Astrocyte of the cerebellum (primary cell): ENCODE data around the gene KLHDC7B.

Source experiments
- DNase-seq: peaks from one replicate; pipeline ENCODE4 v3.0.0-alpha.2; 2011; ENCODE audit warnings: low read depth
- H3K4me3 ChIP-seq: 2 replicates; pipeline ENCODE4 v1.5.1; 2011; ENCODE audit warnings: mild to moderate bottlenecking, low read depth, low read length, moderate library complexity
- in situ Hi-C: cut with HindIII; loops from 2 replicates; pipeline ENCODE4 v1.10.0; 2017; ENCODE audit warnings: low sequenced_read_pairs
- TF ChIP-seq, protein P1 (sequence below): IDR thresholded peaks from 2 replicates; pipeline ENCODE4 v1.5.1; 2012; ENCODE audit warnings: low read length, low read depth, moderate library complexity, mild to moderate bottlenecking; ENCODE audit errors: missing control alignments

Gene KLHDC7B

DNA sequence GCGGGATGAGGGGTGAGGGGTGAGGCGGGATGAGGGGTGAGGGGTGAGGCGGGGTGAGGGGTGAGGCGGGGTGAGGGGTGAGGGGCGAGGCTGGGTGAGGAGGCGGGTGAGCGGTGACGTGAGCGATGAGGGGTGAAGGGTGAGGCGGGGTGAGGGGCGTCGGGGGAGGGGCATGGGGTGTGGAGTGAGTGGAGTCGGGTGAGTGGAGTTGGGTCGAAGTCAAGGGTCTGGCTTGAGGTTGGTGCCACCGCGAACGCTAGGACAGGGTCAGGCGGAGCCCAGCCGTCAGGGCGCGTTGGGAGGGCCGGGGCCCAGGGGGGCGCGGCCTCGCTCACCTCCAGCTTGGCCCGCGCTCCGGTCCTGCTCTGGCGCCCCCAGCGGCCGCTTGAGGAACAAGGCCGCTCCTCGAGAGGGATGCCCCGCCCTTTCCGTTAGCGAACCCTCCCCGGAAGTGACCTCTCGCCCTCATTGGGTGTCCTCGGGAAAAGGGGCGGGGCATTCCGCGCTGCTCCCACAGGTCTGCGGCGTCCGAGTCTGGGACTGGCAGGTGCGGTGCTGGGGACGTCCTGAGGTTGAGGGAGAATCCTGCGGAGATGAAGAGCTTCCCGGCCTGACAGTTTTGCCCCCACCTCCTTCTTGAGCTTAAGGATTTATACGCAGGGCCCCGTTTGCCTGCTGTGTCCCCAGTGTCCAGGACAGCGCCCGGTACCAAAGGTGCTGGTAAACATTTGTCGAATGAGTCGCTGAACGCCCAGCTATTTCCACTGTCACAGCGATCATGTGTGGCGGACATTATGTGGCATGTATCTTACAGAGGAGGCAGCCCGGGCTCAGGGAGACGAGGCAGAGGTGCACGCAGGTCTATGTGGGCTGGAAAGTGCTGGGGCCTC, 17.1 kb downstream of the KLHDC7B start, which contains the start of gene SYCE3:
TSS of gene SYCE3 (minus strand) at position 397 of the 890 bp plus-strand sequence. CDS start 6,514 bp downstream, outside the sequence.
- TF ChIP-seq, protein P1, sequence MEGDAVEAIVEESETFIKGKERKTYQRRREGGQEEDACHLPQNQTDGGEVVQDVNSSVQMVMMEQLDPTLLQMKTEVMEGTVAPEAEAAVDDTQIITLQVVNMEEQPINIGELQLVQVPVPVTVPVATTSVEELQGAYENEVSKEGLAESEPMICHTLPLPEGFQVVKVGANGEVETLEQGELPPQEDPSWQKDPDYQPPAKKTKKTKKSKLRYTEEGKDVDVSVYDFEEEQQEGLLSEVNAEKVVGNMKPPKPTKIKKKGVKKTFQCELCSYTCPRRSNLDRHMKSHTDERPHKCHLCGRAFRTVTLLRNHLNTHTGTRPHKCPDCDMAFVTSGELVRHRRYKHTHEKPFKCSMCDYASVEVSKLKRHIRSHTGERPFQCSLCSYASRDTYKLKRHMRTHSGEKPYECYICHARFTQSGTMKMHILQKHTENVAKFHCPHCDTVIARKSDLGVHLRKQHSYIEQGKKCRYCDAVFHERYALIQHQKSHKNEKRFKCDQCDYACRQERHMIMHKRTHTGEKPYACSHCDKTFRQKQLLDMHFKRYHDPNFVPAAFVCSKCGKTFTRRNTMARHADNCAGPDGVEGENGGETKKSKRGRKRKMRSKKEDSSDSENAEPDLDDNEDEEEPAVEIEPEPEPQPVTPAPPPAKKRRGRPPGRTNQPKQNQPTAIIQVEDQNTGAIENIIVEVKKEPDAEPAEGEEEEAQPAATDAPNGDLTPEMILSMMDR, result peak; percentile 86
- in situ Hi-C loops, result no loop called here

DNA sequence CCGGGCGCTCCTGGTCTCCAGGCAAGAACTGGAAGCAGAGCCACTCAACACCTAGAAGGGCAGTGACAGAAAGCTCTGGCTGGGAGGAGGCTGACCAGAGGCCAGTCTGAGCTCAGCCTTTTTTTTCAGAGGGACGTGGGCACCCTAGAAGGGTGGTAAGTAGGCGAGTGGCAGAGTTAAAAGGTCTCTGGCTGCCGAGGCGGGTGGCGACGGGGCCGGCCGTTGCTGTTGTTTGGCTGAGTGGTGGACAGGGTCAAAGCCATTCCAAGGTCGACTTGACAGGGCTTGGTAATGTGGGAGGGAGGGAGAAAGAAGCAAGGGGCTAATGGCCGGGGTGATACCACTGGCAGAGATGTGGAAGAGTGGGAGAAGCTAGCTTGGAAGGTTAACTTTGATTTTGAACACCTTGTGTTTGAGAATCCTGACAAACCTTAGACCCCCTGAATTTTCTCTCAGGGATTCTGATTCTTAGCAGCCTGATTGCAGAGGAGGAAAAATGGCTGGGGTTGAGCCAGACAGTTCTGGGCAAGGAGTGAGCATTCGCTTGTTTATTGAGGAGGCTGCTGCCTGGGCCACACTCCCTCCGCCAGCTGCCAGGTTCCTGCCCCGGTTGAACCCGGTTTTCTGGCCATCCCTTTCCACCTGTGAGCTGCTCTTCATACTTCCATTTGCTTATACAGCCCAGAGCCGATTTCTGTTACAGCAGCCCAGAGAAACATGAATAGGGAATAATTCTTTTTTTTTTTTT, 17.9 kb downstream of the KLHDC7B start:
- peak overlapping the region; percentile 52 for H3K4me3 ChIP-seq
- TF ChIP-seq, protein P1, result no peak
- in situ Hi-C loops, result no loop called here
- DNase-seq, result no peak

More for the DNA sequence above, 17.1 kb downstream of the KLHDC7B start, which contains the start of gene SYCE3:
- peak within 1 kb of the TSS; percentile 52 for H3K4me3 ChIP-seq
- peak; percentile 51 for DNase-seq

DNA sequence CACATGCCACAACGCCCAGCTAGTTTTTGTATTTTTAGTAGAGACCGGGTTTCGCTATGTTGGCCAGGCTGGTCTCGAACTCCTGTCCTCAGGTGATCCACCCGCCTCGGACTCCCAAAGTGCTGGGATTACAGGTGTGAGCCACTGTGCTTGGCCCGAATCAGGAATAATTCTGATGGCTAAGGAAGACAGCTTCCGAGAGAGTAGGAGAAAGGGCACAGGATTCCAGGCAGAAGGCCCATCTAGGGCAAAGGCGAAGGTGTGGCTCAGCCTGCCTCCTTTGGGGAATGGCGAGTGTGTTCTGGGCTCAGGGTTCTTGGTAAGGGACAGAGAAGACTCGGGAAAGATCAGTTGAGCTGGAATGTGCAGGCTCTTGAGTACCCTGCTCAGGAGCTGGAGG, 18.6 kb downstream of the KLHDC7B start:
- H3K4me3 ChIP-seq, result no peak overlapping the region
- in situ Hi-C loops, result no loop called here
- TF ChIP-seq, protein P1, result no peak
- no peak for DNase-seq

DNA sequence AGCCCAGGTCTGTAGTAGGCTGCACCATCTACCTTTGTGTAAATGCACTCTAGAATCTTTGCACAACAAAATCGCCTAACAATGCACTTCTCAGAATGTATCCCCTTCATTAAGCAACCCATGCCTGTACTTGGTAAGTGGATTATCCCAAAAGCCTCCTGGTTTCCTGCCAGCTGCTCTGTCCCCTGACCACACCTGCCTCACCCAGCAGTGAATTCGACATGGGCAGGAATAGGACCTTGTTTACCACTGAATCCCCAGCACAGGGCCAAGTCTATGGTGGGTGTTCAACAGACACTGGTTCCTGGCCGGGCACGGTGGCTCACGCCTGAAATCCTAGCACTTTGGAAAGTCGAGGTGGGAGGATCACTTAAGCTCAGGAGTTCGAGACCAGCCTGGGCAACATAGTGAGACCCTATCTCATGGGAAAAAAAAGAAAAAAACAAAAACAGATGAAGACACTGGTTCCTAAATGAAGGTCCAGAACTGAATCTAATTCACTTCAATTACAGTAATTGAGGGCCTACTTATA, 22.1 kb downstream of the KLHDC7B start:
- in situ Hi-C loops, result no loop called here
- no peak overlapping the region for H3K4me3 ChIP-seq
- TF ChIP-seq, protein P1, result no peak
- no peak for DNase-seq

DNA sequence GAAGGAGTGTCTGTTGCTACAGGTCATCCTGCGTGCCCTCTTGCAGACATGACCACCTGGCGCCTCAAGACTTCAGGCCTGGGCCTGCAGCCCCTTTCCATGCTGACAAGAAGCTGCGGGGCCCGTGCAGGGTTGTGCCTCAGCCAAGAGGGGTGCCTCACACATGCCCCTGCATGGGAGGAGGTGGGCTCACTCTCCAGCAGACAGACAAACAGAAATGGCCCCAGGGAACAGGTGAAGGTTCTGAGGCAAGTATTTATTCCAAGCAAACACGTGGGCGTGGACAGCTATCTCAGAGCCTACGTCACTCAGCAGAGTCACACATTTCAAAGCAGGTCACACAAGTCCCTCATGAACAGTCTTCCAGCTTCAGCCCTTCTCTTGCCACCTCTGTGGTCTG, 22.9 kb downstream of the KLHDC7B start:
- DNase-seq, result no peak
- in situ Hi-C loops, result no loop called here
- TF ChIP-seq, protein P1, result no peak
- H3K4me3 ChIP-seq, result no peak overlapping the region

DNA sequence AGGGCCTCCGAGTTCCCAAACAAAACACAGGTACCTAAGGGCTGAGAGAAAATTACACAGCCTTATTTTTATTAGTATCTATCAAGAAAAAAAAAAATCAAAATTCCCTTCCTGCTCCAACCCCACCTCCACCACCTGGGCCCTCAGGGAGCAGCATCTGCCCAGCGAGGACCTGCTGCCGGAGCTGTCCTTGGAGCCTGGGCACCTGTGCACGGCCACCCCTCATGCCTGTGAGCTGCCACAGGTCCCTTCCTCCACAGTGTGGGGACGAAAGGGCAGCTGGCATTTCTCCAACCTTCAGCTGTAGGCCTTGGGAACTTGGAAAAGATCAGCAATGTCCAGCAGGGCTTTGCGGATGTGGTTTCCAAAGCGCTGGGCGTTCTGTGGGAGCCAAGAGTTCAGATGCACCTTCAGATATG, 23.4 kb downstream of the KLHDC7B start:
- no peak overlapping the region for H3K4me3 ChIP-seq
- in situ Hi-C loops, result no loop called here
- DNase-seq, result no peak
- TF ChIP-seq, protein P1, result no peak
